Stimulated activated CD4-positive, alpha-beta T cell treated with anti-CD3 and anti-CD28 coated beads, Interleukin-12 subunit alpha, Interleukin-12 subunit beta, amount 100 ng/mL, for 24 hours (primary cell): Measurements from ENCODE around the gene TMEM141.
"Not testable (repeated sequence)": the region's sequence is repeated elsewhere in the genome, so short reads cannot be mapped to it uniquely, and the experiment has no call there.

Experiments
- DNase-seq, 2 experiments: peaks; one replicate each; pipeline ENCODE4 v3.0.0-alpha.2; 2020; ENCODE audit warnings: low read depth in 2 of 2

Gene TMEM141

DNA sequence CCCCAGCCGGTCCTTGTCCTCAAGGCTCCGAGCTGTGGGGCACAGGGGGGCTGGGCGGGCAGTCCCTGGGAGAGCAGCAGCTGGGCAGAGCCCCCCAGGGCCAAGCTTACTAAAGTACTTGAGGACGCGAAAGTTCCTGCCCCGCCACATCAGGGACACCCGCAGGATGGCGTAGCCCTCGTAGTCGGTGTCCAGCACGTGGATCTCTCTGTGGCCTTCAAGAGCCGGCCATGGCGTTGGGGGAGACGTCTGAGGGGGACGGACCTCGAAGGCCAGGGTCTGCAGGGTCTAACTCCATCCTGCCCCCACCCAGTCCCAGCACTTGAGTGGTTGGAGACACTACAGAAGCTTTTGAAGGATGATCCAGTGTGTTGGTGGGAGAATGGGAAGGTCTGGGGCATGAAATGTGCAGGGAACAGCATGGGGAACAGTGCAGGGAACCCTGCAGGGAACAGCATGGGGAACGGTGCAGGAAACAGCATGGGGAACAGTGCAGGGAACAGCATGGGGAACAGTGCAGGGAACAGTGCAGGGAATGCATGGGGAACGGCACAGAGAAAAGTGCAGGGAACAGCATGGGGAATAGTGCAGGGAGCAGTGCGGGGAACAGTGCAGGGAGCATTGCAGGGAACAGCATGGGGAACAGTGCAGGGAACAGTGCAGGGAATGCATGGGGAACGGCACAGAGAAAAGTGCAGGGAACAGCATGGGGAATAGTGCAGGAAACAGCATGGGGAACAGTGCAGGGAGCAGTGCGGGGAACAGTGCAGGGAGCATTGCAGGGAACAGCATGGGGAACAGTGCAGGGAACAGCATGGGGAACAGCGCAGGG is 35.6 kb upstream of the TMEM141 start:
- DNase-seq: not testable (repeated sequence)

GRCh38 chr9:136756134-136756438 is 35.1 kb upstream of the TMEM141 start:
- DNase-seq: no peak

- no peak for DNase-seq
Observed at GRCh38 chr9:136756836-136757235, 34.3 kb upstream of the TMEM141 start.

GRCh38 chr9:136757328-136757727 is 33.8 kb upstream of the TMEM141 start:
- DNase-seq: no peak

DNA sequence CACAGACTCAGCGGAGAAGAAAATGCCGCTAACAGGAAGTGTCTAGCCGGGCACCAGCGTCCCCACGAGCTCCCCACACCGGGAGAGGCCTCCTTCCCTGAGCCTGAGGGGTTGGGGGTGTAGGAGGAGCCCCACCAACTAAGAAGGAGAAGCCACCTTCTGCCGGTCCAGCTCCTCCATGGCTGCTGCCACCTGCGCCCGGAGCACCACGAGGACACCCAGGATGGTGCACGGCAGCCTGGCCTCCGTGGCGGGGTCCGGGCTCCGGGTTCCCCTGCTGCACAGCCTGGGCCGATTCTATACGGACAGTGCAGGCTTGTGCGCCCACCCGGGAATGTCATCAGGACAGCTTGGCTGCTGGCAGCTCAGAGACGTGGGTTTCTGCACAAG is 33.4 kb upstream of the TMEM141 start:
- DNase-seq: no peak

DNA sequence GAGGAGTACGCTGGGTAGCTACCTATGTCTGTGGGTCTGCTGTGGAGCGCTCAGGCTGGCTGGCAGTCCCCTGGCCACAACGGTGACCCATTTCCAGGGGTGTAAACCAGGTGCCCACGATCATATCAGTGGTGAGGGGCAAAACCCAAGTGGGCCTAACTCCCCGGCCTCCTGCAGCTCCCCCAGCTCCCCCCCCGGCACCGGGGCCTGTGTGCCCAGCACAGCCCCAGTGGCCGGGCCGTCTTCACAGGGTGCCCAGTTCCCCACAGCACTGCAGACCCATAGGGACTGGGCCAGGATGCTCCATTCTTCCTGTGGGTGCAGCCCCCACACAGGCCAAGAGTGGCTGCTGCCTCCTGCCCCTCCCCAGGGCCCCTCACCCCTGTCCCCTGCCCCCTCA is 32.1 kb upstream of the TMEM141 start:
- DNase-seq: no peak

DNA sequence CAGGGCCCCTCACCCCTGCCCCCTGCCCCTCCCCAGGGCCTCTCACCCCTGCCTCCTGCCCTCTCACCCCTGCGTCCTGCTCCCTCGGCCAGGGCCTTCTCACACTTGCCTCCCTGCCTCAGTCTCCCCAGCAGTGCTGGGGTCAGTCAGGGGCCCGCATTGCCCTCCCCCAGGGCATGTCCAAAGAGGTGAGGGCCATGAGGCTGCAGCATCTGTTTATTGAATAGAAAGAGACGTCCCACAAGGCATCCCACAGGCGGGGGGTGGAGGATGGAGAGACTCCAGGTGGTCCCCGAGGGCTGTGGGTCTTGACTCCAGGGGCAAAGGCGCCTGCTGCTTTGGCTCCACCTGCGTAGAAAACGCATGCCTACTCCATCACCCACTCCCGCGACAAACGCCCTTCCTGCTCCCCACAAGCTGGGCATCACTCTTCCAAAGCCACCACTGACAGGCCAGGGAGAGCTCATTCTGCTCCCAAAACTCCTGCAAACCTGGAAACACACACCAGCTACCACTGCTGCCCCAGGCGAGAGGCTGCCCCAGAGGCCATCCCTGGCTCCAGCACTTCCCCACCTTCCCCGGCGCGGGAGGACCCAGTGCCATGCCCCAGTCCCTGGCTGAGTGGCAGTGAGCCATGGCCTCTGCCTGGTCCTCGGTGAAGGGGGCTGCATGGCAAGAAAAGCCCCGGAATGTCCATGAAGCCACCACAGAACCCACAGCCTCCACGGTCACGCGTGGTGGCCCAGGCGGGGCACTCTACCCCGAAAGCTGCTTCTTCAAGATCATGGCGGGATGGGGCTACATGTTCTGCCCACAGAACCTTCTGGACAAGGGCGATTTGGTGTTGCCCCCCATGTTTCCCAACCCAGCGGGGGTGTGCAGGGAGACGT is 31.5 kb upstream of the TMEM141 start:
- DNase-seq: no peak

GRCh38 chr9:136760424-136760823 is 30.7 kb upstream of the TMEM141 start:
- no peak for DNase-seq

DNA sequence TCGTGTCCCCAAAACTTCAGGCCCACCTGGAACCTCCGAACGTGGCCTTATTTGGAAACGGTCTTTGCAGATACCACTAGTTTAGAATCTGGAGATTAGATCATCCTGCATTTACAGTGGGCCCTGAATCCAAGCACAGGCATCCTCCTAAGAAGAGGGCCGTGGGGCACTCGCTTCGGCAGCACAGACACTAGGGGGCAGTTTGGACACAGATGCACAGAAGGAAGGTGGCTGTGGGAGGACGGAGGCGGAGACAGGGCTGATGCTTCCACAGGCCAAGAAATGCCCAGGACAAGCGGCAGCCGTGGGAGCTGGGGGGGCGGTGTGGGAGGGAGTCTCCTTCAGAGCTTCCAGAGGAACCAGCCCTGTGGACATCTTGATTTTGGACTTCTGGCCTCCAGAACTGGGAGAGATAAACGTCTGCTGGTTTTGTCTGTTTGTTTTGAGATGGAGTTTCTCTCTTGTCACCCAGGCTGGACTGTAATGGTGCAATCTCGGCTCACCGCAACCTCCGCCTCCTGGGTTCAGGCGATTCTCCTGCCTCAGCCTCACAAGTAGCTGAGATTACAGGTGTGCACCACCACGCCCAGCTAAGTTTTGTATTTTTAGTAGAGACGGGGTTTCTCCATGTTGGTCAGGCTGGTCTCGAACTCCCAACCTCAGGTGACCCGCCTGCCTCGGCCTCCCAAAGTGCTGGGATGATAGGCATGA is 30.2 kb upstream of the TMEM141 start:
- DNase-seq: not testable (repeated sequence)

DNA sequence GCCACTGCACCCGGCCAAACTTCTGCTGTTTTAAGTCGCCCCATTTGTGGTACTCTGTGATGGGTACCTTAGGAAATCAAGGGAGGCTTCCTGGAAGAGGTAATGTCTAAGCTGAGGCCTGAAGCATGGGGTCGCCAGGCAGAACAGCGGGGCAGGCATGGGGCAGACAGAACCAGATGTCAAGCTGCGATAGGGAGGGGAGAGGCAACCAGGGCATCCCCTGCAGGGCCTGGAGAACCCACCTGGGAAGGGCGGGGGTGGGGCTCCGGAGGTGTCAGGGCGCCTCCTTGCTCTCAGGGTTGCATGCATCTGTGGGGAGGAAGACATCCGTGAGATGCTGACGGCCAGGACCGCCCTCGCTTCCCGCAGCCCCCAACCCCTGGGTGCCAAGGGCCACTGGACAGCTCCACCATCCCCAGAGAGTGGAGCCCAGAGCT is 29.6 kb upstream of the TMEM141 start:
- DNase-seq: no peak

DNA sequence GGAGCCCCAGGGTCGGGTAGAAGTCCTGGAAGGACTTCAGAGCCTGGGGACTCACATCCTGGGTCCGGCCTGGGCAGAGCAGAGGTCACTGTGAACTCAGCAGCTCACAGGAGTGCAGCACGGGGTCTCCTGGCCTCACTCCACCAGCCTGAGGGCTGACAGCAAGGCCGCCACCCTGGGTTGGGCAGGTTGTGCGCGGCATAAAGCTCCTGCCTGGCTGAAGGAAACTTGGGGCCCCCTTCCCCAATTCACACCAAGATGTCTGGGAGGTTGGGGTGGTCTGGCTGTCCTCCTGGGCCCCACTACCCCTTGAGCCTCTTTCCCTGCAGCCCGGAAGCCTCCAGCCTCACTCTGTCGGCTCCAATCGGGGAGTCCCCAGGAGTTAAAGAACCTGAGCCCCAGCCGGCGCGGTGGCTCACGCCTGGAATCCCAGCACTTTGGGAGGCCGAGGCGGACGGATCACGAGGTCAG is 28.9 kb upstream of the TMEM141 start:
- DNase-seq: no peak

GRCh38 chr9:136762915-136763648 is 28.1 kb upstream of the TMEM141 start:
- peak in 1 of 2 experiments; percentile 55 for DNase-seq

- DNase-seq: no peak
Observed at GRCh38 chr9:136763649-136764035, 27.5 kb upstream of the TMEM141 start.

GRCh38 chr9:136764301-136764891 is 26.7 kb upstream of the TMEM141 start, which contains the start of gene LCN15:
TSS of gene LCN15 (minus strand) at chr9:136764518. CDS start at chr9:136764488, 30 bp downstream.
- DNase-seq: no peak

DNA sequence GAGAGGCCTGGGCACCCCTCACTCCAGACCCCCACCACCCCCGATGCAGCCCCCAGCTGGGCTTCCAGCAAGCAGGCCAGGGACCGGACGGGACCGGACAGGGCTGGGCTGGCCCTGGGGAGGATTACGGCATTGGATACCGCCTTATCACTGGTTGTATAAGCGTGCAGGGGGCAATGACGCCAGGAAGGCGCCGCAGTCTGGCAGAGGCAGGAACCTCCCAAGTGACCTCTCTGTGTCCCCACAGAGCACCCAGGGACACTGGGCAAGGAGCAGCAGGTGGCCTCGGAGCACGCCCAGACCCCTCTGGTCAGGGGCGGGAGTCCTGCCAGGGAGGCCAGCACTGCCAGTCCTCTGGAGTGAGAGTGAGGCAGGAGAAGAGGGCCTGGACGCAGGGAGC is 26.1 kb upstream of the TMEM141 start:
- no peak for DNase-seq

- not testable (repeated sequence) for DNase-seq
Observed at GRCh38 chr9:136765745-136766409, 25.3 kb upstream of the TMEM141 start.

GRCh38 chr9:136766410-136767120 is 24.6 kb upstream of the TMEM141 start:
- DNase-seq: not testable (repeated sequence)

DNA sequence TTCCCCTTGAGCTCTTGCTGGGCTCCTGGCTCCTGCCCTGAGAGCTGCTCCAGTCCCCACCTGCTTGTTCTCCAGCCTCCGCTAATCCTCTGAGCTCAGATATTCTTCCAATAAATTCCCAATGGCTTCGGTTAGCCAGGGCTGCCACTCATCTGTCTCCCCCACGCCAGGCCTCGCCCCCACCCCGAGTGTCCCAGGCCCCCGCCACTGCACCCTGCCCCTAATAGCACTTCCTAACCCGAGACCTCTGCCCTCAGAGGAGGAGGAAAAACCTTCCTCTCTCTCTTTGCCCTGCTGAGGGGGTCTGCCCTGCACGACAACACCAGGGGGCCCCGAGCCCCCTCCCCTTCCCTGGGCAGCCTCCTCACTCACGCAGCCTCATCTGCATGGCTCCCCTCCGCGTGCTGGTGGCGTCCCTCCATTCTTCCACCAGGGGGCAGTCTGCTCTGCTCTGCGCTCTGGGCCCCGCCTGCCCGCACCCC is 21.4 kb upstream of the TMEM141 start:
- peak in 1 of 2 experiments; percentile 53 for DNase-seq

- no peak for DNase-seq
Observed at GRCh38 chr9:136771907-136772415, 19.2 kb upstream of the TMEM141 start.
